Subcutaneous abdominal adipose tissue (tissue), 5 donors: ENCODE data around the gene NAIF1.

Experiments used
- H3K27ac ChIP-seq: one replicate; pipeline ENCODE4 v1.7.0; 2013; ENCODE audit warnings: low read depth, mild to moderate bottlenecking, inconsistent platforms, low read length, moderate library complexity
- H3K27me3 ChIP-seq, 5 donors: one replicate each; pipeline ENCODE4 v1.7.0; 2013; ENCODE audit warnings: low read length in 5 of 5, inconsistent platforms in 1 of 5; ENCODE audit not compliant: control insufficient read depth in 5 of 5, insufficient read depth in 4 of 5
- H3K36me3 ChIP-seq, 5 donors: one replicate each; pipeline ENCODE4 v1.7.0; 2013; ENCODE audit warnings: low read length in 5 of 5; ENCODE audit not compliant: control insufficient read depth in 5 of 5, insufficient read depth in 5 of 5
- H3K4me1 ChIP-seq, 5 donors: one replicate each; pipeline ENCODE4 v1.7.0; 2013; ENCODE audit warnings: low read length in 5 of 5, mild to moderate bottlenecking in 3 of 5, moderate library complexity in 1 of 5; ENCODE audit not compliant: control insufficient read depth in 5 of 5, insufficient read depth in 5 of 5
- H3K4me3 ChIP-seq, 5 donors: one replicate each; pipeline ENCODE4 v1.7.0; 2013; ENCODE audit warnings: low read length in 5 of 5, low read depth in 1 of 5
- H3K9ac ChIP-seq, 5 donors: one replicate each; pipeline ENCODE4 v1.7.0; 2013; ENCODE audit warnings: low read length in 5 of 5, mild to moderate bottlenecking in 4 of 5, moderate library complexity in 3 of 5
- H3K9me3 ChIP-seq, 5 donors: one replicate each; pipeline ENCODE4 v1.7.0; 2013; ENCODE audit warnings: low read length in 5 of 5; ENCODE audit not compliant: control insufficient read depth in 5 of 5
- donor health status: healthy.
- donor health status: healthy.
- donor health status: healthy.
- donor health status: healthy.
- donor health status: healthy.

Gene NAIF1

GRCh38 chr9:128108269-128109049 is 41.3 kb upstream of the NAIF1 start:
- no peak overlapping the region for H3K9ac ChIP-seq
- H3K9me3 ChIP-seq: no peaks in the 10 kb centered on the region
- peaks cover 0 to 9% (median 8%) of the 10 kb centered on the region in 5 donors for H3K4me1 ChIP-seq
- H3K27me3 ChIP-seq: no peaks in the 10 kb centered on the region
- no peak overlapping the region for H3K27ac ChIP-seq
- H3K36me3 ChIP-seq: peaks cover 0 to 50% (median 43%) of the 10 kb centered on the region in 5 donors
- no peak overlapping the region for H3K4me3 ChIP-seq

DNA sequence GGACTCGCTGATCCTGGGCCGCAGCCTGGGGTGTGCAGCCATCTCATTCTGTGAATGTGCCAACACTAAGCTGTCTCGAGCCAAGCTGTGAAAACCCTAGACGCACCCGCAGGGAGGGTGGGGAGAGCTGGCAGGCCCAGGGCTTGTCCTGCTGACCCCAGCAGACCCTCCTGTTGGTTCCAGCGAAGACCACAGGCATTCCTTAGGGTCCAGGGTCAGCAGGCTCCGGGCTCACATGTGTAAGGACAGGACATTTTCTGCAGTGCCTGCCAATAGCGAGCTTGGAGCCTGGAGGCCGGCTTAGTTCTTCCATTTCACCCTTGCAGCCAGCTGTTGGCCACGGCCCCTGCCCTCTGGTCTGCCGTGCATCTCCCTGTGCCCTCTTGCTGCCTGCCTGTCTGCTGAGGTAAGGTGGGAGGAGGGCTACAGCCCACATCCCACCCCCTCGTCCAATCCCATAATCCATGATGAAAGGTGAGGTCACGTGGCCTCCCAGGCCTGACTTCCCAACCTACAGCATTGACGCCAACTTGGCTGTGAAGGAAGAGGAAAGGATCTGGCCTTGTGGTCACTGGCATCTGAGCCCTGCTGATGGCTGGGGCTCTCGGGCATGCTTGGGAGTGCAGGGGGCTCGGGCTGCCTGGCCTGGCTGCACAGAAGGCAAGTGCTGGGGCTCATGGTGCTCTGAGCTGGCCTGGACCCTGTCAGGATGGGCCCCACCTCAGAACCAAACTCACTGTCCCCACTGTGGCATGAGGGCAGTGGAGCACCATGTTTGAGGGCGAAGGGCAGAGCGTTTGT is 40.5 kb upstream of the NAIF1 start:
- Histone ChIP-seq H3K4me1 (peaks cover 0 to 17% (median 16%) of the 10 kb centered on the region in 5 donors), H3K27me3 (no peaks in the 10 kb centered on the region), H3K9me3 (no peaks in the 10 kb centered on the region), H3K9ac (no peak overlapping the region), H3K36me3 (peaks cover 0 to 58% (median 51%) of the 10 kb centered on the region in 5 donors), H3K27ac (no peak overlapping the region), H3K4me3 (no peak overlapping the region)

DNA sequence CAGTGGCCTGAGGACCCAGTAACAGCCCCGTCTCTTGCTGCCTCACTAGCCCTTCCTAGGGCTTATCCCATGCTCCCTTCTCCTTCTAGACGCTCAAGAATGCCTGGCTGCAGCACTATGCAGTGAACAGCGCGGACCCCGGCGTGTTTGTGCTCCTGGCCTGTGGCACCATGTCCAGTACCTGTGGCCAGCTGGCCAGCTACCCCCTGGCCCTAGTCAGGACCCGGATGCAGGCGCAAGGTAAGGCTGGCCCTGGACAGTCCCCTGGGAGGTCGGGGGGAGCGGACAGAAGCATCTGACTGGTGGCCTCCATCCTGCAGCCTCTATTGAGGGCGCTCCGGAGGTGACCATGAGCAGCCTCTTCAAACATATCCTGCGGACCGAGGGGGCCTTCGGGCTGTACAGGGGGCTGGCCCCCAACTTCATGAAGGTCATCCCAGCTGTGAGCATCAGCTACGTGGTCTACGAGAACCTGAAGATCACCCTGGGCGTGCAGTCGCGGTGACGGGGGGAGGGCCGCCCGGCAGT is 39.9 kb upstream of the NAIF1 start:
- Histone ChIP-seq H3K9me3 (no peaks in the 10 kb centered on the region), H3K4me3 (no peak overlapping the region), H3K4me1 (peaks cover 2 to 24% (median 22%) of the 10 kb centered on the region in 5 donors), H3K36me3 (peaks cover 0 to 65% (median 57%) of the 10 kb centered on the region in 5 donors), H3K27ac (no peak overlapping the region), H3K9ac (no peak overlapping the region), H3K27me3 (no peaks in the 10 kb centered on the region)

DNA sequence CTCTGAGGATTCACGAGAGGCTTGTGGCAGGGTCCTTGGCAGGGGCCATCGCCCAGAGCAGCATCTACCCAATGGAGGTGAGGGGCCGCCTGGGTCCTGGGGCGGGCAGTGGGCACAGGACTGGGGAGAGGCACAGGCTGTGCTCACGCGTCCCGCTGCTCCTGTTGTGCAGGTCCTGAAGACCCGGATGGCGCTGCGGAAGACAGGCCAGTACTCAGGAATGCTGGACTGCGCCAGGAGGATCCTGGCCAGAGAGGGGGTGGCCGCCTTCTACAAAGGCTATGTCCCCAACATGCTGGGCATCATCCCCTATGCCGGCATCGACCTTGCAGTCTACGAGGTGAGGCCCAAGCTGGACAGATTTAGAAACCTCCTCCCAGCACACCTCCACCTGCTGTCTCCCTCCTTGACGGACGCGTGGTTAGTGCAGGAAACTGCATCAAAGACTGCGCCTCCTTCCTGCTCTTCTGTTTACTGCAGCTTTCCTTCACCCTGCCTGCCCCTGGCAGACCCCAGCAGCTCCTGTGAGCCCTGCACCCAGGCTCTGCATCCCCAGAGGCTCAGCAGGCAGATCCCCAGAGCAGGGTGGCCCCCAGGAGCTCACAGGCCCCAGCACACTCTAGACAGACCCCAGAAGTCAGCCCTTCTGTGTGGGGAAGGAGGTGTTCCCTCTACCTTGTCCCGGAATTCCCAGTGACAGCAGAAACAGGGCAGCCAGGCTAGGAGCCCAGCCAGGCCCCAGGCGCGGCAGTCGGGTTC is 39.2 kb upstream of the NAIF1 start:
- H3K9me3 ChIP-seq: no peaks in the 10 kb centered on the region
- no peaks in the 10 kb centered on the region for H3K27me3 ChIP-seq
- no peak overlapping the region for H3K4me3 ChIP-seq
- H3K36me3 ChIP-seq: peaks cover 0 to 69% (median 61%) of the 10 kb centered on the region in 5 donors
- H3K4me1 ChIP-seq: peaks cover 4 to 30% (median 28%) of the 10 kb centered on the region in 5 donors
- H3K9ac ChIP-seq: no peak overlapping the region
- no peak overlapping the region for H3K27ac ChIP-seq

GRCh38 chr9:128105538-128106175 is 38.5 kb upstream of the NAIF1 start:
- no peak overlapping the region for H3K4me3 ChIP-seq
- H3K27me3 ChIP-seq: no peaks in the 10 kb centered on the region
- peaks cover 0 to 74% (median 65%) of the 10 kb centered on the region in 5 donors for H3K36me3 ChIP-seq
- H3K9me3 ChIP-seq: no peaks in the 10 kb centered on the region
- H3K9ac ChIP-seq: peak overlapping the region in 1 of 5 donors; percentile 35
- peaks cover 11 to 37% (median 35%) of the 10 kb centered on the region in 5 donors for H3K4me1 ChIP-seq
- H3K27ac ChIP-seq: no peak overlapping the region

DNA sequence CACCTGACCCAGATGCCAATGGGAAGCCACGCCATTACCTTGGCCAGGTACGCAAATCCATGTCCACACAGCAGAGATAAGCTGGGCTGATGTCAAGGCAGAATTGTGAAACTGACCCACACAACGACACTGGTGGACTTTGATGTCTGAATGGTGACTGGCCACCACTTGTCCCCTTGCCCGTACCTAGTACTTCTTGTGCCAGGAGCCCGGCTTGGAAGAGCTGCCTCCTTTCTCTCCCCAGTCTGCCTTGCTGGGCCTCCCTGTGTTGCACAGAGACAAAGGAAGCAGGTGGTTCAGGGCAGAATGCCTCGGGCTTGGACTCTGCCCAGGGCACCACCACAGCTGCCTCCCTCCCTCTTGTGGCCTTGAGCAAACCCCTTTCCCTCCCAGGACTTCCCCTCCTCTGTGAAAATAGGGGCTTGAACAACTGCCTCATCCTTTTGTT is 37.1 kb upstream of the NAIF1 start:
- H3K4me1 ChIP-seq: peaks cover 16 to 51% (median 49%) of the 10 kb centered on the region in 5 donors
- no peak overlapping the region for H3K9ac ChIP-seq
- no peak overlapping the region for H3K4me3 ChIP-seq
- H3K27me3 ChIP-seq: no peaks in the 10 kb centered on the region
- no peaks in the 10 kb centered on the region for H3K9me3 ChIP-seq
- peaks cover 0 to 70% (median 65%) of the 10 kb centered on the region in 5 donors for H3K36me3 ChIP-seq
- H3K27ac ChIP-seq: no peak overlapping the region

GRCh38 chr9:128103589-128103962 is 36.5 kb upstream of the NAIF1 start:
- peaks cover 19 to 57% (median 54%) of the 10 kb centered on the region in 5 donors for H3K4me1 ChIP-seq
- H3K36me3 ChIP-seq: peaks cover 0 to 70% (median 63%) of the 10 kb centered on the region in 5 donors
- H3K27ac ChIP-seq: peak overlapping the region; percentile 99
- H3K4me3 ChIP-seq: no peak overlapping the region
- H3K9me3 ChIP-seq: no peaks in the 10 kb centered on the region
- H3K27me3 ChIP-seq: no peaks in the 10 kb centered on the region
- H3K9ac ChIP-seq: peak overlapping the region in 1 of 5 donors; percentile 48

- H3K4me3 ChIP-seq: peak overlapping the region in 1 of 5 donors; percentile 2
- H3K4me1 ChIP-seq: peaks cover 22 to 63% (median 59%) of the 10 kb centered on the region in 5 donors
- no peaks in the 10 kb centered on the region for H3K9me3 ChIP-seq
- peak overlapping the region; percentile 99 for H3K27ac ChIP-seq
- peak overlapping the region in 2 of 5 donors; percentile 13 to 48 for H3K9ac ChIP-seq
- H3K27me3 ChIP-seq: no peaks in the 10 kb centered on the region
- peaks cover 0 to 67% (median 60%) of the 10 kb centered on the region in 5 donors for H3K36me3 ChIP-seq
These were observed 35.9 kb upstream of the NAIF1 start for GRCh38 chr9:128102861-128103588.
